Kidney epithelial cell (primary cell): ENCODE data around the gene MOSPD3. TPM values are rescaled to one million over a fixed set of nuclear protein-coding genes. Genes with fewer than 3 reads are reported as not detected.

Source experiments
- DNase-seq: peaks from one replicate; pipeline ENCODE4 v3.0.0-alpha.2; 2010; ENCODE audit warnings: low read depth
- H3K27me3 ChIP-seq: 2 replicates; pipeline ENCODE4 v1.6.0; 2011; ENCODE audit warnings: low read length; ENCODE audit not compliant: control insufficient read depth, insufficient read depth
- H3K36me3 ChIP-seq: 2 replicates; pipeline ENCODE4 v1.5.1; 2011; ENCODE audit warnings: low read length; ENCODE audit not compliant: control insufficient read depth, insufficient read depth
- H3K4me3 ChIP-seq: 2 replicates; pipeline ENCODE4 v1.5.1; 2011; ENCODE audit warnings: low read depth, mild to moderate bottlenecking, control low read depth, low read length
- total RNA-seq: library from RNA; depleted of rRNA; stranded (reverse); fragments of >200 nt; gene quantifications from 2 replicates; pipeline ENCODE4 v1.2.3, GENCODE V29; 2015
- TF ChIP-seq, protein P1 (sequence below): IDR thresholded peaks from 2 replicates; pipeline ENCODE4 v1.5.1; 2011; ENCODE audit warnings: mild to moderate bottlenecking, moderate library complexity, low read length, control low read depth, inconsistent platforms; ENCODE audit not compliant: insufficient read depth, poor library complexity, severe bottlenecking

The MOSPD3 gene
- total RNA-seq, 1 donor from 2014 or later: 14.5 TPM

DNA sequence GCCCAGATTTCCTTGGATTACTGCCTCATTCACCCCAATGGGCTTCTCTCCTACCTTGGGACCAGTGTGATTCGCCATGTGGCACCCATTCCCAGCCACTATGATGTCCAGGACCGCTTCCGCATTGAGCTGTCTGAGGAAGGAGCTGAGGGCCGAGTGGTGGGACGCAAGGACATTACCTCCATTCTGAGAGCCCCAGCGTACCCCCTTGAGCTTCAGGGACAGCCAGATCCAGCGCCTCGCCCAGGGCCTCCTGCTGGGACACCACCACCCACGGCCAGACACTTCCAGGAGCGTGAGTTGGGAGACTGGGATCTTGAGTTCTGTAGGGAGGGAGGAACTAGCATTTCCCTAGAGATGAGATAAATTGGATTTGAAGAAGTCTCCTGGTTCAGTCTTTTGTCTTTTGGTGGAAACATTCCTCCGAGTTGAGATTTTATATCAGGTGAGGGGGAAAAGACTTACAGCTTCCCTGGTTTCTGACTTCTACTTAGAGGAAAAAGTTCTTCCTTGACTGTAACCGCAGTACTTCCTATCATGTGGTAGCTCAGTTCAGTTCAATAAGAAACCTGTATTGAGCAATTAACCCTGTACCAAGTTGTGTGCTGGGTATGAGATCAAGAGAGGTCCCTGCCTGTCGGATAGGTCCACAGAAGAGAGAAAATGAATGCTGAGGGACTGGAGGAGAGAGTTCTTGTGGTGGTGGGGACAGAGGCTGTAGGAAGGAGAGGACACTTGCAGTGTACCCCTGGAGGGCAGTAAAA, 1.3 kb downstream of the MOSPD3 start:
- TF ChIP-seq, protein P1, sequence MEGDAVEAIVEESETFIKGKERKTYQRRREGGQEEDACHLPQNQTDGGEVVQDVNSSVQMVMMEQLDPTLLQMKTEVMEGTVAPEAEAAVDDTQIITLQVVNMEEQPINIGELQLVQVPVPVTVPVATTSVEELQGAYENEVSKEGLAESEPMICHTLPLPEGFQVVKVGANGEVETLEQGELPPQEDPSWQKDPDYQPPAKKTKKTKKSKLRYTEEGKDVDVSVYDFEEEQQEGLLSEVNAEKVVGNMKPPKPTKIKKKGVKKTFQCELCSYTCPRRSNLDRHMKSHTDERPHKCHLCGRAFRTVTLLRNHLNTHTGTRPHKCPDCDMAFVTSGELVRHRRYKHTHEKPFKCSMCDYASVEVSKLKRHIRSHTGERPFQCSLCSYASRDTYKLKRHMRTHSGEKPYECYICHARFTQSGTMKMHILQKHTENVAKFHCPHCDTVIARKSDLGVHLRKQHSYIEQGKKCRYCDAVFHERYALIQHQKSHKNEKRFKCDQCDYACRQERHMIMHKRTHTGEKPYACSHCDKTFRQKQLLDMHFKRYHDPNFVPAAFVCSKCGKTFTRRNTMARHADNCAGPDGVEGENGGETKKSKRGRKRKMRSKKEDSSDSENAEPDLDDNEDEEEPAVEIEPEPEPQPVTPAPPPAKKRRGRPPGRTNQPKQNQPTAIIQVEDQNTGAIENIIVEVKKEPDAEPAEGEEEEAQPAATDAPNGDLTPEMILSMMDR: no peak
- DNase-seq: no peak
- Histone ChIP-seq H3K36me3 (no peaks in the 10 kb centered on the region), H3K4me3 (no peak overlapping the region), H3K27me3 (no peaks in the 10 kb centered on the region)

DNA sequence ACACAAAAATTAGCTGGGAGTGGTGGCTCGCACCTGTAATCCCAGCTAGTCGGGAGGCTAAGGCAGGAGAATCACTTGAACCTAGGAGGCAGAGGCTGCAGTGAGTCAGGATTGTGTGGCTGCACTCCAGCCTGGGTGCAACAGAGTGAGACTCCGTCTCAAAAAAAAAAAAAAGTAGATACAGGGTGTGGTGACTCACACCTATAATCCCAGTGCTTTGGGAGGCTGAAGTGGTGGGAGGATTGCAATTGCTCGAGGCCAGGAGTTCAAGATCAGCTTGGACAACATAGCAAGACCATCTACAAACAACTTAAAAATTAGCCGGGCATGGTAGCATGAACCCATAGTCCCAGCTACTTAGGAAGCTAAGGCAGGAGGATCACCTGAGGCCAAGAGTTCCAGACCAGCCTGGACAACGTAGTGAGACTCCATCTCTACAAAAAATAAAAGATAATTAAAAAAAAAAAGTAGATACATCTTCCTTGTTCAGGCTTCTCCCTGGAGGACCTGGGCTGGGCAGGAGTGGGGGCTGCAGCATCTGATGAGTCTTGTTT, 2.0 kb downstream of the MOSPD3 start:
- TF ChIP-seq, protein P1: no peak
- no peak overlapping the region for H3K4me3 ChIP-seq
- H3K36me3 ChIP-seq: no peaks in the 10 kb centered on the region
- DNase-seq: no peak
- H3K27me3 ChIP-seq: no peaks in the 10 kb centered on the region

DNA sequence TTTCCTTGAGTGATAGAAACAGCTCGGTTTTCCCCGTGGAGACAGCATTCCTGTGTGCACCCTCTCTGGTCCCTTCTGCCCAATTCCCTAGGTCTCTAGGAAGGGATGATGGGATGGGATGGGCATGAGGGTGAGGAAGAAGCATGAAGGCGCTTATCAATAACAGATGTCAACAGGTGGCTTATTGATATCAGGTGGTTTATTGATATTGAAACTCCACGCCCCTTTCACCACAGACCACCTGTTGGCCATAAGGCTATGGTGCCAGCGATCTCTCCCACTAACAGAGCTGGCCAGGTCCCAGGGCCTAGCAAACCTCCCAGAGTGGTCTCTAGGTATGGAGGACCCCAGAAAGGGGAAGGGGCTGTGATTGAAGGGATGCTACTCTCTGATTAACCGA, 7.9 kb downstream of the MOSPD3 start:
- TF ChIP-seq, protein P1: no peak
- DNase-seq: no peak
- Histone ChIP-seq H3K36me3 (no peaks in the 10 kb centered on the region), H3K27me3 (no peaks in the 10 kb centered on the region), H3K4me3 (no peak overlapping the region)

DNA sequence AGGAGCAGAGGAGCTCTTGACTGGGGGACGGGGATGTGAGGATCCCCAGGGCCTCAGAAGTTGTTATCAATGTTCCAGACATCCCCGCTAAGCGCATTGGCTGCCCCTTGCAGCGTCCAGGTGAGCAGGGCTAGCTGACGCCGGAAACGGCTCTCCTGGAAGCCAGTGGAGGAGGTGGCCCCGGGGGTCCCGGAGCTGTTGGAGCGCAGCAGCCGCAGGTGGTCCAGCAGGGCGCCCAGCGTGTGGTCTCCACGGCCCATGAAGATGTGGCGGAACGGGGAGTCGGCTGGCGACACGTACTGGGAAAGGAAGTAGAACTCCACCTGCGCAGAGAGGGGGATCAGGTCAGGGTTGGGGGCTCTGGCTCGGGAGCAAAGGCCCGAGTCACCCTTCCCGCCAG, 8.5 kb downstream of the MOSPD3 start:
- TF ChIP-seq, protein P1: no peak
- Histone ChIP-seq H3K27me3 (no peaks in the 10 kb centered on the region), H3K4me3 (no peak overlapping the region), H3K36me3 (no peaks in the 10 kb centered on the region)
- no peak for DNase-seq

DNA sequence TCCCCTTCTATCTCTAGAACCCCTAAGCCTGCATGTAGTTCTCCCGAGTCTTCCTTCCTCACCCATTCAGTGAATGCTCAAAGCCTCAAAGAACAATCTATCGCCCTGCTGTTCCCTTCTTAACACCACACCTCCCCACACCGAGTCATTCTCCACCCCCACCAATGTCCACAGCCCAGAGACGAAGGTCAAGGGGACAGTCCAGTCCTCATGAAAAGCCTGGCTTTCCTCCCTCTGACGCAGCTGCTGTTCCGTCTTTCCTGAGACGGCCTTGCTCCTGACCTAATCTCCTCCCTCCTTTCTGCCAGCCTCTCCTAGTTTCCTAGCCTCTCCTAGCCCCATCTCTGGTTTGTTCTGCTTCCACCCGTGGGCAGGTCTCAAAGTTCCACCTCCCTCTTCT, 9.2 kb downstream of the MOSPD3 start:
- Histone ChIP-seq H3K4me3 (no peak overlapping the region), H3K36me3 (no peaks in the 10 kb centered on the region), H3K27me3 (no peaks in the 10 kb centered on the region)
- no peak for DNase-seq
- TF ChIP-seq, protein P1: no peak
